Metanephros (tissue), 1 donor: Measurements from ENCODE around the gene MPZL1. TPM values are rescaled to one million over a fixed set of nuclear protein-coding genes. Genes with fewer than 3 reads are reported as not detected.

ENCODE experiments used
- total RNA-seq: library from RNA; depleted of rRNA; stranded (reverse); fragments of >200 nt; gene quantifications from one replicate; pipeline ENCODE4 v1.2.3, GENCODE V29; 2014

The MPZL1 gene
- 76.5 TPM for total RNA-seq

GRCh38 chr1:167721617-167722151, at the start of gene MPZL1:
Gene MPZL1, plus strand, starts transcription at chr1:167721982. Its CDS starts 170 bp downstream, at chr1:167722152.

Other genes with a start within 250 kb of the MPZL1 start
- 1.3 TPM for gene CD247, start 203.5 kb upstream of the MPZL1 start, total RNA-seq
- 103 TPM for gene CREG1, start 168.2 kb upstream of the MPZL1 start, total RNA-seq
- gene RCSD1, start 91.8 kb upstream of the MPZL1 start, total RNA-seq, result 26.0 TPM
- gene ADCY10, start 192.2 kb downstream of the MPZL1 start, total RNA-seq, result 0.18 TPM
- 77.6 TPM for gene DCAF6, start 214.7 kb downstream of the MPZL1 start, total RNA-seq
- 68.6 TPM for gene MPC2, start 215.1 kb downstream of the MPZL1 start, total RNA-seq